ENCODE results near the gene TBRG1. TPM values are rescaled to one million over a fixed set of nuclear protein-coding genes. Genes with fewer than 3 reads are reported as not detected.
"Not testable (repeated sequence)": the region's sequence is repeated elsewhere in the genome, so short reads cannot be mapped to it uniquely, and the experiment has no call there.

The TBRG1 gene
- total and polyA plus RNA-seq, 2 donors from 2014 or later = 23.3 to 35.6 TPM

- TF ChIP-seq CTCF (IDR thresholded peaks at IDR 0.05; ENCODE audit: borderline replicate concordance, extremely low read depth, insufficient read depth) = no peak
- FAIRE-seq (no peak), DNase-seq (no peak)
- Histone ChIP-seq H3K27me3 (ENCODE audit: control insufficient read depth, insufficient read depth, low read length) (no peaks in the 10 kb centered on the region), H3K4me3 (ENCODE audit: low read length in 3 of 3) (no peak overlapping the region), H3K9me3 (ENCODE audit: control insufficient read depth in 2 of 3, insufficient read depth in 1 of 3, low read length in 3 of 3) (no peaks in the 10 kb centered on the region), H3K36me3 (ENCODE audit: control insufficient read depth in 2 of 3, insufficient read depth in 3 of 3, low read length in 3 of 3) (no peaks in the 10 kb centered on the region), H3K9ac (ENCODE audit: low read length in 3 of 3) (no peak overlapping the region), H3K4me1 (ENCODE audit: control insufficient read depth in 2 of 3, insufficient read depth in 2 of 3, low read depth in 1 of 3, low read length in 3 of 3) (no peaks in the 10 kb centered on the region), H3K27ac (ENCODE audit: low read depth in 2 of 2, low read length in 2 of 2) (no peak overlapping the region)
- intact Hi-C loops (cut with DNase I) = no loop called here
Observed at GRCh38 chr11:124602193-124602592, 20.5 kb upstream of the TBRG1 start.

GRCh38 chr11:124602723-124603122 lies 19.9 kb upstream of the TBRG1 start:
- intact Hi-C loops (cut with DNase I); H3K36me3 ChIP-seq (ENCODE audit: control insufficient read depth in 2 of 3, insufficient read depth in 3 of 3, low read length in 3 of 3); DNase-seq; H3K27me3 ChIP-seq (ENCODE audit: control insufficient read depth, insufficient read depth, low read length); H3K9ac ChIP-seq (ENCODE audit: low read length in 3 of 3); FAIRE-seq; H3K4me1 ChIP-seq (ENCODE audit: control insufficient read depth in 2 of 3, insufficient read depth in 2 of 3, low read depth in 1 of 3, low read length in 3 of 3); H3K4me3 ChIP-seq (ENCODE audit: low read length in 3 of 3); H3K9me3 ChIP-seq (ENCODE audit: control insufficient read depth in 2 of 3, insufficient read depth in 1 of 3, low read length in 3 of 3); H3K27ac ChIP-seq (ENCODE audit: low read depth in 2 of 2, low read length in 2 of 2): not testable (repeated sequence)

DNA sequence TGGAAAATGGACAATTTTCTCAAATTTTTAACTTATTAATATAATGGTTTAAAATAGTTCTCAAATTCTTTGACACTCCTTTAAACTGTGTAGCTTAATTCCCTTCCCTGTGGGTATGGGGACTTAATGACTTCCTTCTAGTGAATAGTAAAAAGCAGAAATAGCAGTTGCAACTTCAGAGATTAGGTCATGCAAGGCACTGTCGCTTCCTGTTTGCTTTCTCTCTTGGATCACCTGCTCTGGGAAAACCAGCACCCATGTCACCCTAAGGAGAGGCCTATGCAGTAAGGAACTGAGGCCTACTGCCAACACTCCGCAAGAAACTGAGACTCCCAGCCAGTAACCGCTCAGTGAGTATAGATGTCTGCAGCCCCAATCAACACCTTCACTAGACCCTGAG lies 16.9 kb upstream of the TBRG1 start:
- intact Hi-C loops (cut with DNase I) = no loop called here
- H3K36me3 ChIP-seq (ENCODE audit: control insufficient read depth in 2 of 3, insufficient read depth in 3 of 3, low read length in 3 of 3) = no peaks in the 10 kb centered on the region
- no peaks in the 10 kb centered on the region for H3K4me1 ChIP-seq (ENCODE audit: control insufficient read depth in 2 of 3, insufficient read depth in 2 of 3, low read depth in 1 of 3, low read length in 3 of 3)
- no peak overlapping the region for H3K9ac ChIP-seq (ENCODE audit: low read length in 3 of 3)
- H3K4me3 ChIP-seq (ENCODE audit: low read length in 3 of 3) = no peak overlapping the region
- no peak for TF ChIP-seq CTCF (IDR thresholded peaks at IDR 0.05; ENCODE audit: borderline replicate concordance, extremely low read depth, insufficient read depth)
- H3K27ac ChIP-seq (ENCODE audit: low read depth in 2 of 2, low read length in 2 of 2) = no peak overlapping the region
- H3K27me3 ChIP-seq (ENCODE audit: control insufficient read depth, insufficient read depth, low read length) = no peaks in the 10 kb centered on the region
- DNase-seq = no peak
- no peak for FAIRE-seq
- no peaks in the 10 kb centered on the region for H3K9me3 ChIP-seq (ENCODE audit: control insufficient read depth in 2 of 3, insufficient read depth in 1 of 3, low read length in 3 of 3)

DNA sequence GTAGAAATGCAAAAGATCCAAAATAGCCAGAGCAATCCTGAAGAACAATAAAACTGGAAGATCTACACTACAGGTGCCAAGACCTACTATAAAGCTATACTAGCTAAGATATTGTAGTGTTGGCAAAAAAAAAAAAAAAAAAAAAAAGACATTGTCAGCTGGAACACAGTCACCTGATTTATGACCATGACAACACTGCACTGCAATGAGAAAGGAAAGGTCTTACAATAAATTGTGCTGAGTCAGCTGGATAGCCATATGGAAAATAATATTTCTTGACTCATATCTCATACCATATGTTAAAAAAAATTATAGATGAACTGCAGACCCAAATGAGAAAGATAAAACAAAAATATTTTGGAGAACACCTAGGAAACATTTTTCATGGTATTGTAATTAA lies 14.5 kb upstream of the TBRG1 start:
- no peak for TF ChIP-seq CTCF (IDR thresholded peaks at IDR 0.05; ENCODE audit: borderline replicate concordance, extremely low read depth, insufficient read depth)
- Histone ChIP-seq H3K9me3 (ENCODE audit: control insufficient read depth in 2 of 3, insufficient read depth in 1 of 3, low read length in 3 of 3) (no peaks in the 10 kb centered on the region), H3K27ac (ENCODE audit: low read depth in 2 of 2, low read length in 2 of 2) (no peak overlapping the region), H3K36me3 (ENCODE audit: control insufficient read depth in 2 of 3, insufficient read depth in 3 of 3, low read length in 3 of 3) (no peaks in the 10 kb centered on the region), H3K4me3 (ENCODE audit: low read length in 3 of 3) (no peak overlapping the region), H3K4me1 (ENCODE audit: control insufficient read depth in 2 of 3, insufficient read depth in 2 of 3, low read depth in 1 of 3, low read length in 3 of 3) (no peaks in the 10 kb centered on the region), H3K27me3 (ENCODE audit: control insufficient read depth, insufficient read depth, low read length) (no peaks in the 10 kb centered on the region), H3K9ac (ENCODE audit: low read length in 3 of 3) (no peak overlapping the region)
- DNase-seq (no peak), FAIRE-seq (no peak)
- intact Hi-C loops (cut with DNase I) = no loop called here

All from kidney (tissue), 14 donors.